T-helper 1 cell (primary cell): ENCODE measurements around the gene FAM50B.

ENCODE experiments used
- DNase-seq, 5 donors: peaks; one replicate each; pipeline ENCODE4 v3.0.0-alpha.2; 2012 to 2020

The FAM50B gene

DNA sequence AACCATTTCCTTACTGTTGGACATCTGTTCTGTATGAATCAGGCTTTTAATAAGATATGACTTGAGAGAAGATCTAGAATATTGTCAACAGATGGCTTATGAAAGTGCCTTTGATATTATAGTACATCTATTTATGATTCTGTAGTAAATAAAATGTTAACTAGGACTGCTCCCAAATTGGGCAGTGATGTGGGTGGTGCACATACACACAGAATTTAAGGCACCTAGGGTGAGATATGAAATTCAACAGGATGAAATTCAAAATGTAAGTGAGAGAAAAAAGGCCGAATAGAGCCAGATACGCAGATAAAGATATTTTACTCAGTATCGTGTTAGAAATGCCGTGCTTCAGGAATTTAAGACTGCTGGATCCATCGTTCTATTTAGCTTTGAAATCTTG, 26.3 kb downstream of the FAM50B start:
- no peak for DNase-seq

DNA sequence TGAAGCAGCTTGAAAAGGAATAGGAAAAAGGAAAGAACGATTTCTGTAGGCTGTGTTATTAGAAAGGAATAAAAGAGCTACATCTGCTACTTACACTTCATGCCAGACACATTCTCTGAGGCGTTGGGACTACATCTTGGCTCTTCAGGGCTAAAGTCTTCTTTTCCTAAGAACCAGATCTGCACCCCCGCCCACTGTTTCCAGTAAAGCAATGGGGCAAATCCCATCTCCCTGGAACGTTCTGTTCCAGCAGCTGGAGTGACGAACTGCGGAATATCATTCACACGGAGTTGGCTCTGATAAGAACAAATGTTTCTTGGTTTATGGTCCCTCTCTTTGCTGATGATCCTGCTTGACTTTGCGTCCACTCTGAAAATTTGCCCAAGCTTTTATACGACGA, 26.9 kb downstream of the FAM50B start:
- no peak for DNase-seq

DNA sequence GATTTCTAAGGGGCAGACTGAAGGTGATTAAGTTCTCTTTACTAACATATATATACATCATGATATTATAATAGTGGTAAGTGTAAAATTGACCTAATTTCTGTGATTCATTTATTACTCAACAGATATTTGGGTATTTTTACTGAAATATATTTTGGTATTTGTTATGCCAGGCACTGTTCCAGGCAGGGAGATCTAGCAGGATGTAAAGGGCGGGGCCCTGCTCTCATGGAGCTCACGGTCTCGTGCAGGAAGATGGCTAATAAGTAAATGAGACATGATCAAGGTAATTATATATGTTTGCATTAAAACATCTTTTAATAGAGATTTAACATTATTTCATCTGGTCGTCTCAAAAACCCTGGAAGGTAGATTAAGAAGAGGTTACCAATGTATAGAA, 27.7 kb downstream of the FAM50B start:
- DNase-seq: no peak

DNA sequence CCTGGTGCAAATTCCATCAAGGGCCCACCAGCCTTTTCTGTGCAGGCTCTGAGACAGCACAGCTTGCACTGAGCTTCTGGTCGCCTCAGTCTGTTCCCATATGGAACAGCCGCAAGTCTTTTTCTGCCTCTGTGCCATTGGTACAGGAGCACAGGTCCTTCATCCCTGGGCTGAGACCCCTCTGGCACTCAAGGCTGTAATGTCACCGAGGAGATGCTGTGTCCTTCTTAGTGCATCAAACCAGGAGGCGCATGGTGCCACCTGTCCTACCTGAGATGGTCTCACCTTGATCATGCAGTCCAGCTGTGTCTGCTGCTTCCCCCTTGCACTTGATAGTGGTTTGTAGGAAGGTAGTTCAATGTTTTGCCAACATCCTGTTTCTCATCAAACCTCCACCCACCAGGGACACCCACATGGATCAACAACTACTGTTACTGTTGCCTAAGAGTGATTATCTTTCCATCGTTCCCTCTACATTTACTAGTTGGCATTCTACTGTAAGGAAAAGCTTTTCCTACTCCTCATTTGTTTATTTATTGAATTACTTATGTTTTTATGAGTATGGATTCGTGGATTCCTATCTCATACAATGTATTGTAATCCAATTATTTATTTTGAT, 29.0 kb downstream of the FAM50B start:
- DNase-seq: no peak

DNA sequence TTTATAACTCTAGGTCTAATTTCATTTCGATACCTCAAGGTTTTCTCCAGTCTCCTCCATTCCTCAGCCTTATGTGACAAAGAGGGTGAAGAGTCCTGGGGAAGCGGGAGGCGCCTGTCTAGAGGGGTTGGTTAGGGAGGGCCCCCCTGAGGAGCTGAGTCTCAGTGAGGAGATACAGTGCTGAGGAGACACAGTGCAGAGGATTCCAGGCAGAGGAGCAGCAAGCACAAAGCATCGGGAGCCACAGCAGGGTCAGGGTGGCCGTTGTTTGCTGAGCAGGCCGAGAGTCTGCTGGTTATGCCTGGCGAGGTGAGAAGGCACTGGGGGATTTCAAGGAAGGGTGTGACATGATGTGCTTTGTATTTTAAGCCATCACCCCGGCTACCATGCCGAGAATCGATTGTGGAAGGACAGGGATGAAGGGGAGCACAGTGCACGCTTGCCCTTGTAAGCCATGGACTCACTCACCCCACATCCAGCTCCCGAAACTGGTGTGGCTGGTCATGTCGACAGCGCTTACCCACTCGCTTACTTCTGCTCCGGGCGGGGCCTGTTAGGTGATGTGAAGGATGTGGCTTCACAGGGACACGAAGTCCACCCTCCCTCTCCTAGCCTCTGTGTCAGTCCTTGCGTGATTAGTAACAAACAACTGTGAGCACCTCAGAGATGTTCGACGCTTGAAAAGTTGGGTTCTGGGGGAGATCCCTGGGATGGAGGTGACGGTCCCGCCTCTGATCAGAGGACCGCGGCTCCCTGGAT, 30.2 kb downstream of the FAM50B start:
- DNase-seq: no peak

DNA sequence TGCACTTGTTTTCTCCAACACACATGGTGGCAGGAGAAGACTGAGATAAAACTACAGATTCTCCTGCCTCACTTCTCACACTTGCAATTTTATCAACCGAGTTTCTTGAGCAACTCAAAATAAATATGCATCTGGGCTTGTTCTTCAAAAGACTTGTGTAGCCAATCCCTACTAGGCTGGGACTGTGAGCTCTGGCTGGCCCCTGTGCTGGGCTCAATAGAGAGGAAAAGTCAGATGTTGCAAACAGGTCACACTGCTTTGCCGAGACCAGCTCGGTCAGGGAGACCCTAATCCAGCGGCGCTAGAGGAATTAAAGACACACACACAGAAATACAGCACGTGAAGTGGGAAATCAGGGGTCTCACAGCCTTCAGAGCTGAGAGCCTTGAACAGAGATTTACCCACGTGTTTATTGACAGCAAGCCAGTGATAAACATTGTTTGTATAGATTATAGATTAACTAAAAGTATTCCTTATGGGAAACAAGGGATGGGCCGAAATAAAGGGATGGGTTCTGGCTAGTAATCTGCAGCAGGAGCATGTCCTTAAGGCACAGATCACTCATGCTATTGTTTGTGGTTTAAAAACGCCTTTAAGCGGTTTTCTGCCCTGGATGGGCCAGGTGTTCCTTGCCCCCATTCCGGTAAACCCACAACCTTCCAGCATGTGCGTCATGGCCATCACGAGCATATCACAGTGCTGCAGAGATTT, 32.7 kb downstream of the FAM50B start:
- no peak for DNase-seq

DNA sequence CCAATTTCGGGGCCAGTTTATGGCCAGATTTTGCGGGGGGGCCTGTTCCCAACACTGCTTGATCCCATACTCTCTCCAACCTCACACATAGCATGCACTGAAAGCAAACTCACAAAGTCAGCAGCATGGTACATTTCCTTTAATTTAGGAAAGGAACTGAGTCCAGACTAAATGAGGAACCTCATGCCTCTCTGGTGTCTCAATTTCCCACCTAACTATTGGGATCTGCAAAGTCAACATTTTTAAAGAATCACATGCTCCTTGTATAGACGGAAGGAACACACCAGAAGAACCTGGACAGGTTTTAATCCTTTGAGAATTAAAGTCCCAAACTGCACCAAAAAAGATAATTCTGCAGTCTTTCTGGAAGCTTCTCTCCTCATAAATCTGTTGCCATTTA, 33.3 kb downstream of the FAM50B start:
- DNase-seq: no peak

DNA sequence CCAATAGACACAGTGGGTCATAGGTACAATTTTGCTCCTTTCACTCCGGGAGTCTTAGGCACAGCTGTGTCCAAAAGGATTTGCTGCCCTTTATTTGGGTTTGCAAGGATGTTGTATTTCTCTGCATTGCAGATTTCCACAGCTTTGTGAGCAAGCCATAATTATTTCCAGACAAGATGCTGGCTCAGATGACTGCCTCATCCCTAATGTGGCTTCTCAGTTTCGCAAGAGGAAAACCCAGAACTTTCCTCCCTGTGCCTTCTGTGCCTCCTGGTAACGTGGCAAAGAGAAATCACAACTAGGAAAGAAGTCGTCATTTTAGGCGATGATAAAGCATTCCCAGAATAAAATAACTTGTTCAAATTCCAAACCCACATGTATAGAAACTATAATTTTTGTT, 33.7 kb downstream of the FAM50B start:
- no peak for DNase-seq

DNA sequence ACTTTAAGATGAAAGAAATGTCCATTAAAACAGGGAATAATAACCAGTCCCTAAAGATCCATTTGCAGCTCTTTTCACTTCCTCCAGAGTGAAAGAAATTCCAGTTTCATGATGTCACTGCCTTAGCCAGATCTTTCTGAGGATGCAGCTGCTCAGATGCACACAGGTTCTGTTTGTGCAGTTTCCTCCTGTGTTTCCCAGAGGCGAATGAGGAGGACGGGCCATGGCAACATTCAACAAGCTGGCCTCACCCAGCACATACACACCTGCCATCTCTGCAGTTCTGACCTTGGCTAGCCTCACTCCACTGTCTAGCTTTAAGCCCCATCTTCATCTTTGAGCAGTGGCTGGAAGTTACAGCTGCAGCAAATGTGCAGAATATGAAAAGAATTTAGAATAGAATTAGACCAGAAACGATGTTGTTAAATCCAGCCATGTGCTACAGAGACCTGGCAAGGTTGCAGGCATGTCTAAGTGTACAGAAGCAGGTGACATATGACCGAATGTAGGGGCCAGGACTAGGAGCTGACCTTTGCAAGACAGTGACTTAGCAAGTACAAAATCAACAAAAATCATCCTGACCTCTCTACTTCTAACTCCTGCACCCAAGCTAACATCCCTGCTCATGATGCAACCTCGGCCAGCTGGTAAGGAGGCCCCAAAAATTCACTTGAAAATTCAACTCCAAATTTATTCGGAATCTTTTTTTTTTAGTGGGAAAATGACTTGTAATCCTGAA, 35.0 kb downstream of the FAM50B start:
- DNase-seq: no peak

DNA sequence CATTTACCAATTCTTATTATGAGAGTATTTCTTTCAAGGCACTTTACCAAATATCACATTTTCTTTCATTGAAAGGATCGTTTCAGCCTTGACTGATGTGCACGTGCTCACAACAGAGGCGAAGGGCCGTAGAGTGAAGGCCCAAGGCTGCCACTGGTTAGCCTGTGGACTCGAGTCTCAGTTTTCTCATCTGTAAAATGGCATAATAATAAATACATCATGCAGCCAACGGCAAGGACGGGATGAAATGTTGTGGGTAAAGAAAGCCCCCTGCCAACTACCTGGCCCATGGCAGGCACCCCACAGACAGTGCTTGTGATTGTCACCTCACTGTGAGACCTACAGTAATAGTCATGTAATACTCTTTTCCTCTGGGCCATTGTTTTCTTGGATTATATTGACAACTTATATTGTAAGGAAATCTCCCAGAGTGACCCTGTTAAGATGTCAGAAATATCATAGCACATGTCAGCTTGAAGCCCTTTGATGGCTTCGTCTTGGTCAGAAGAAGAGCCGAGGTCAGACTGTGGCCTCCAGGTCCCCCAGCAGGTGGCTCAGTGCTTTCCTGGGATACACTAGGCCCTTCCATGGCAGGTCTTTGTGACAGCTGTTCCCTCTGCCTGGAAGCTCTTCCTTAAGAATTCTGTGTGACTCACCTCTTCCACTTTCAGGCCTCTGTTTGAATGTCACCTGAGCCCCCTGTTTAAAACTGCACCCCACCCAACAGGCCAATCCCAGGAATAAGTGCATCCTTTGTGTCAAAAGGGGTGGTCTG, 36.3 kb downstream of the FAM50B start:
- no peak for DNase-seq

DNA sequence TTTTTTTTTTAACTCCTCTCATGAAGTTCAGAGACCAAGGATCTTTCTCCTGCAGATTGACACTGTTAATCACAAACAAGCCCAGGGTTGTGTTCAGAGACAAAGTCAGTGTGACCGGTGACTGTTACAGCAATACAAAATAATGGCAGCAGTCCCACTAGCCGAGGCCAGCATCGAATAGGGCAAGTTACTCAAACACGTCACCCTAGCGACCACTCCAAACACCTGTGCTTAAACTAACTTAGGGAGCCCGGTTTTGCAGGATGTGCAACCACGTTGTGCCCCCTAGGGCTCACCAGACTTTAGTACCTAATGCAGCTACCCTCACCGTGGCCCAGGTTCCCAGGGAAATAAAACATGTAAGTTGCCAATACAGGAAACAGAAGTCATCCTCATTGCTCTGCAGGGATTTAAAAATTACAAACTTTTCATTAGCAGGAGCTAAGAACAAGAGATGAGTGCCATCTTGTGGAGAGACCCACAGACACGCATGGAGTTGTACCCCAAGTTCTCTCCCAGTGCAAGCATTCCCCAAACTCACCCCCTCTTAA, 38.1 kb downstream of the FAM50B start:
- DNase-seq: peak in 1 of 5 donors; percentile 6

DNA sequence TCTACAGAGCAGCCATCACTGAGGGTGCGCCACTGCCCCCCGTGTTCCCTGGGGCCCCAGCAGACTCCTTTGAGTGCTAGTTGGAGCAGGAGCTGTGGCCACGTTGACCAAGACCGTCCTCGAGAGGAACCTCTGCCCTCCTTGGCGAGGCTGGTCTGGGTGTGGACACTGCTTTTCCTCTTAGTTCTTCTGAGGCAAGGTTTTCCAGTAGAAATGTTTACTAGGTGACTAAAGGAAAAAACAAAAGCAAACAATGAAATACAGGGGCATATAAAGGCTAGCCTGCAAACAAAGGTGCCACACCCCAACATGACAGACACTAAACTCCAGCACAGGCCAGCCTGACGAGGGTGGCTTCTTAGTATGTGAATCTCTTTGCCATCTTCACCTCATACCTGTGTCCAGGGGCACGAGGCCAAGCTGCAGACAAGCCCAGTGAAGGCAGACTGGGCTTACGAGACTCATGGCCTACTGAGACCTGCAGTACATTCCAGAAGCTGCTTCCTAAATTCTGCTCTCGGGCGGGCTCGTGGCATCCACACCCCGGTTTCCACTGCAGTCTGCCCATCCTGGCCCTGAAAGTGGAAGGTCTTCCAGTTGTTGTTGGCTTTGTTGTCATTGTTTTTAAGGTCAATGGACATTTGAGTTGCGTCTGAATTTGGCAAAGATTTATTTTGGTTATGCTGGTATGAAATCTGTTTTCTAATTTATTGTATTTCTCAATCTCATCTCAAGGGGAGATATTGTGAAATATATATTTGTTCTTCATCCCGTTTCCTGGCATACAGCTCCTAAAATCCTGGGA, 39.2 kb downstream of the FAM50B start:
- DNase-seq: no peak

DNA sequence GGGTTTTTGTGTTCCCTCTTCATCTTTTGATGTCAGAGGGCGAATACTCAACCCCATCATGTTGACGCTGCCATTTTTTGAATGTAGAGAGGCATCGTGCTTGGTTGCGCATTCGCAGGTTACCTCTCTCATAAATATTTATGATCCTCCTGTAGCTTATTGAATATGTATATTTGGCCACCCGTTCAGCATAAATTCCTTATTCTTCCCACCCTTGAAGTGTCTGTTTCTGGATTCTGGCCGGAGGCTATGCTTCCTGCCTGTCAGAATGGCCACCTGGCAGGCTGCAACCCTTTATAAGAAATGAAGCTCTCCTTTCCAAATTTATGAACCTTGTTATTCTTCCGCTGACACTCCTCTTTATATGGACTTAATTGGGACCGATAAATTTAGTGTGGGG, 40.9 kb downstream of the FAM50B start:
- DNase-seq: no peak

DNA sequence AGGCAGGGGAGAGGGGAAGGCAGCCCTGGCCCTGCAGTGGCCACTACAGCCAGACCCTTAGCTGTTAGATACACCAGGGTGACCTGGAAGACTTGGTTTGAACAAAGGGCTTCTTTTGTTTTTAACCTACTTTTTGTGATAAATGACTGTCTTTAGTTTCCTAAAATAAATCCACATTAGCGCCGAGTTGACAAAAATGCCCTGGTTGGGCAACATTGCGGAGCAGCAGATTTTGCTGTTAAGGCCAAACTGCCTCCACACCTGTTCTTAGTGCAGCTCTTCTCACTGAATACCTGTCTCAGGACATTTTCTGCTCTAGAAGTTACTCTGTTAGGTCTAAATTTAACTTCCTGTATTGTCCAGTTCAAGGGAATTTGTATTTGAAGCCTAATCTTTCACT, 42.7 kb downstream of the FAM50B start:
- no peak for DNase-seq

DNA sequence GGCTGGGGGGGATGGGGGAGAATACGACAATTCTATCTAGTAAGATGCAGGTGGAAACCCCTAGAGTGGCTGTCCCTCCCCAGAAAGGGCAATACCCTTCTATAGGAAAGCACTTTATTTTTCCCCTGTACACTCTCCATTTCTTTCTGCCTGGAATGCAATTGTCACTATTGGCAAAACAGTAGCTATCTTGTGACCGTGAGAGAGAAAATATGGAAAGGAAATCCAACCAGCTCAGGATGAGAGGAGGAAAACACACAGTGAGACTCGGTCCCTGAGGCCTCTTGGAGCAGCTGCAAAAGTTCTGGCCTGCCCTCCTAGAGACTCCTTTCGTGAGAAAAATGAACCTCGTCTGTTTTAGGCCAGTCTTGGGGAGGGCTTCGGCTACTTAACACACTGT, 43.4 kb downstream of the FAM50B start:
- no peak for DNase-seq

DNA sequence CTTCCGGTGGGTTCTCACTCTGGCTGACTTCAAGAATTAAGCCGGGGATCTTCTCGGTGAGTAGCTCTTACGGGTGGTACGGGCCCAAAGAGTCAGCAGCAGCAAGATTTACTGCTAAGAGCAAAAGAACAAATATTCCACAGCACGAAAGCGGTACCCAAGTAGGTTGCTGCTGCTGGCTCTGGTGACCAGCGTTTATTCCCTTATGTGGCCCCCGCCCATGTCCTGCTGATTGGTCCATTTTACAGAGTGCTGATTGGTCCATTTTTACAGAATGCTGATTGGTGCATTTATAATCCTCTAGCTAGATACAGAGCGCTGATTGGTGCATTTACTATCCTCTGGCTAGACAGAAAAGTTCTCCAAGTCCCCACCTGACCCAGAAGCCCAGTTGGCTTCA, 44.3 kb downstream of the FAM50B start:
- DNase-seq: no peak

DNA sequence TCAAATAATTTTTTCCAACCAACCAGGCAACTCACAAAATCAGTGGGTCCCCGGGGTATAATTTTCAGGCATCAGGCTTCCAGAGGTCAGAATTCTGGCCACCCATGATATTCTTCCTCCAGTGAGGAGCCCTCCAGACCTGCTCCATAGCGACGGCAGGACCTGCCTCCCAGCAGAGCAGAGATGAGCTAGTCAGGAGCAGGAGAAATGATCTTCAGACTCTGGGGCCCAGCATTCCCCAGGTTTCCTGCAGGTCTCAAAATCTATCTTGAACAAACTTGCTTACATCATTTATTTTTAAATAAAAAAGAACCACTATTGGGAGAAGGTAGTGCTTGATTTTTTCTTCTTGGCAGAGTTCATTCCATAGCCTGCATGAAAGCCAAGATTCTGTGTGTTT, 44.7 kb downstream of the FAM50B start:
- no peak for DNase-seq

DNA sequence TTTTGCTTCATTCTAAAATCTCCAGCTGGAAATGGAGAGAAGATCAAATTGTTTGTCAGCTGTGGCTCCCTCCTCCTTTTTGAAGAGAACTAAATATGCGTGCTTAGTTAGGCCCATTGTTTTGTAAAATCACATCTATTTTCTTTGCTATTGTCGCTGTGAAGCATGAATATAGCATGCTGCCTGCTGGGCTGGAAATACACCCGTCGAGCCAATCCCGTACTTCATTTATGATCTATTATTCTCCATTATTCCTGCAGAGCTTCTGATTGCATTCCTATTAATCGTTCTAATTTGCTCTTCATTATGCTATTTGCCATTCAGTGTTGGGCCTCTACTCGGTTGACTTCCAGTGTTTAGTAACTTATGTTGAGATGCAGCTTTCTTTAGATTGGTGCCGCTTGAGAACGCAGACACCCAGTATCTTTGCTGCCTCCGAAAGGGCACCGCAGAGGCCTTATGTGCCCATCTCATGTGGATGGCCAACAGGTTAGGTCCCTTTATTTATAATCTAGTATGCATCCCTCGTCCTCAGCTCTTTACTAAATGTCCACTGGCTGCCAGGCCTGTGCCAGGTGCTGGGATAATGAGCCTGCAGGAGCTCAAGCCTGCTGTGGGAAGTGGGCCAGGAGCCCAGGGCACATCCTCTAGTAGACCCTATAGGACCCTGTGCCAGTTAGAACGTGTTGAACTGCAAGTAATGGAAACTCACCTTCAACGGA, 45.6 kb downstream of the FAM50B start:
- DNase-seq: no peak

DNA sequence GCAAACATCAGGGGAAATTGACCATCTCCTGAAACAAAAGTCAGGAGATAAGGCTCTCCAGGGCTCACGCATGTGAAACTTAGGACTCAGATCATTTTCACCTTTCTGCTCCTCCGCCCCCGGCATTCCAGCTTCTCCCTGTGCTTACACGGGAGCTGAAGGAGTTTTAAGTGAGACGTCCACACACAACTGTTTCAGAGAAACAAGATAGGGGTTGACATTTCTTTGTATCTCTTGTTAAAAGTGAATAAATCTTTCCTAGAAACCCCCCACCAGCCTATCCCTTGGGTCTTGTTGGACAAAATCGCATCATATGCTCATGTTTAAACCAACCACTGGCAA, 46.1 kb downstream of the FAM50B start:
- DNase-seq: no peak

DNA sequence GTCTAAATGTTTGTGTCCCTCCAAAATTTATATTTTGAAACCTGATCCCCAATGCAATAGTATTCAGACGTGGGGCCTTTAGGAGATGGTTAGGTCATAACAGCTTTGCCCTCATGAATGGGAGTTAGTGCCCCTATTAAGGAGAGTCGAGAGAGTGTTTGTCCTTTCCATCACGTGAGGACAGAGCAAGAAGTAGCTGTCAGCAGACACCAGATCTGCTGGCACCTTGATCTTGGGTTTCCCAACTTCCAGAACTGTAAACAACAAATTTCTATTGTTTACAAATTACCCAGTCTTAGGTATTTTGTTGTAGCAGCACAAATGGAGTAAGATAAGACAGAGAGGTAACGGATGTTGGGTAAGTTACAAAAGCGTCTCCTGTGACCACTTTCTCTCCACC, 46.6 kb downstream of the FAM50B start:
- no peak for DNase-seq
